H1 (cell line): Measurements from ENCODE around the gene FBN1.

Experiments
- ATF3 ChIP-seq: IDR thresholded peaks from 2 replicates; pipeline ENCODE4 v1.6.1; 2011; ENCODE audit warnings: low read depth, mild to moderate bottlenecking, low read length; ENCODE audit not compliant: insufficient read depth
- CHD1 ChIP-seq: IDR thresholded peaks from 2 replicates; pipeline ENCODE4 v1.6.1; 2012; ENCODE audit warnings: low read depth, low read length, improper control_type of control experiment
- CTCF ChIP-seq, 3 experiments: IDR thresholded peaks; 1 replicate in 2 of 3; 2 replicates in 1 of 3; pipeline versions ENCODE4 v1.5.1 to v1.6.1; 2011; ENCODE audit warnings: low read length in 3 of 3, mild to moderate bottlenecking in 3 of 3, inconsistent platforms in 2 of 3, low read depth in 1 of 3, moderate library complexity in 1 of 3; ENCODE audit not compliant: insufficient read depth in 1 of 3; ENCODE audit errors: control extremely low read depth in 1 of 3
- EGR1 ChIP-seq: IDR thresholded peaks from 2 replicates; pipeline ENCODE4 v1.6.1; 2011; ENCODE audit warnings: low read depth, low read length, borderline replicate concordance
- FOSL1 ChIP-seq: IDR thresholded peaks from 2 replicates; pipeline ENCODE4 v1.6.1; 2011; ENCODE audit warnings: mild to moderate bottlenecking, low read depth, low read length, moderate library complexity; ENCODE audit not compliant: insufficient read depth
- JUND ChIP-seq: IDR thresholded peaks from 2 replicates; pipeline ENCODE4 v1.6.1; 2011; ENCODE audit warnings: mild to moderate bottlenecking, improper control_type of control experiment, low read length
- MAX ChIP-seq: IDR thresholded peaks from 2 replicates; pipeline ENCODE4 v1.6.1; 2012; ENCODE audit warnings: inconsistent platforms
- POLR2AphosphoS5 ChIP-seq: IDR thresholded peaks from 2 replicates; pipeline ENCODE4 v1.6.1; 2011; ENCODE audit warnings: low read depth, low read length
- RFX5 ChIP-seq: IDR thresholded peaks from 2 replicates; pipeline ENCODE4 v1.6.1; 2011; ENCODE audit warnings: low read depth, low read length, improper control_type of control experiment, borderline replicate concordance
- SAP30 ChIP-seq: fragments of 300-600 bp; sonication (generic); IDR thresholded peaks from 2 replicates; pipeline ENCODE4 v1.7.1; 2012; ENCODE audit warnings: low read length, moderate library complexity, mild to moderate bottlenecking, inconsistent platforms; ENCODE audit not compliant: insufficient read depth, insufficient replicate concordance
- SIX5 ChIP-seq: IDR thresholded peaks from 2 replicates; pipeline ENCODE4 v1.6.1; 2011; ENCODE audit warnings: mild to moderate bottlenecking, low read depth, low read length
- SP1 ChIP-seq: IDR thresholded peaks from 2 replicates; pipeline ENCODE4 v1.6.1; 2011; ENCODE audit warnings: low read depth, low read length
- YY1 ChIP-seq: IDR thresholded peaks from 2 replicates; pipeline ENCODE4 v1.6.1; 2011; ENCODE audit warnings: low read depth, mild to moderate bottlenecking, low read length

- TF ChIP-seq POLR2AphosphoS5 (no peak), JUND (no peak), CTCF (IDR thresholded peaks at IDR 0.05; ENCODE audit: control extremely low read depth in 1 of 3, insufficient read depth in 1 of 3, low read depth in 1 of 3, low read length in 3 of 3) (no peak), FOSL1 (no peak), RFX5 (no peak), SIX5 (no peak), SP1 (no peak), YY1 (no peak), ATF3 (no peak), SAP30 (no peak), CHD1 (no peak), MAX (no peak), EGR1 (no peak)
Measured at GRCh38 chr15:48650931-48651330, 5.4 kb upstream of the FBN1 start.
